COLO829 (cell line): ENCODE data around the gene GPR21.
A peak's percentile ranks its signal among the peaks of the same experiment; 100 is the strongest.

Experiments used
- DNase-seq: peaks from one replicate; pipeline ENCODE4 v3.0.0; 2012; ENCODE audit warnings: low spot score

Gene GPR21

DNA sequence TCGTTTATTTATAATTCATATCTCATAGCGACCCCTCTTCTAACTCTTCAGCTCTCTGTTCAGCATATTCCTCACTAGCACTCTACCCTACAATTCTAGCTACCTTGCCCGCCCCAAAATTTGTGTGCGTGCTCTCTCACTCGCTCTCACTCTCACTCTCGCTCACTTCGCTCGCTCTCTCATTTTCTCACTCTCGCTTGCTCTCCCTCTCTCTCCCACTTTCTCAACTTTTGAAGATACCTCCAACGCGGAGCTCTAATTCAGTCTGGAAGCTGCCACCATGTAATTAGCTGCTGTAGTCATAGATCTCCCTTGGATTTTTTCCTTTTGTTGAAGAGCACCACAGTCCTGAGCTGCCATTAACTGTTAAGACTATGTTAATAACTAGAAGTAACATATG lies 30.4 kb downstream of the GPR21 start:
- no peak for DNase-seq

DNA sequence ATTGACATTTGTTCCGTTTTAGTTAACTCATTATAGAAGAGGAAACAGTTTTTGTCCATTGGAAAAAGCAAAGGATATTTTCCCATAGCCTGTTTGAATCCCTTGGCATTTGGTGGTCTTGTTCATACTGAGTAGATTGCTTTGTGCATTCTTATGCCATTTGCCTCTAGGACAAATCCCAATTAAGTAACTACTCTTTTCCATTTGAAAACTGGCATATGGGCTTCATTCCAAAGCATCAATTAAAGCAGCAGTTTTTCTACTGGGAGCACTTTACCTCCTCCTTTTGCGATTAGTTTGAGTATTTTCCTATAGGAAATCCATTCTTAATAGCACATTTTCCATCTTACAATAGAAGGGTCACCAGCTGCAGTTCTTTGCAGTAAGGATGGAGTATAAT lies 31.2 kb downstream of the GPR21 start:
- peak; percentile 33 for DNase-seq

DNA sequence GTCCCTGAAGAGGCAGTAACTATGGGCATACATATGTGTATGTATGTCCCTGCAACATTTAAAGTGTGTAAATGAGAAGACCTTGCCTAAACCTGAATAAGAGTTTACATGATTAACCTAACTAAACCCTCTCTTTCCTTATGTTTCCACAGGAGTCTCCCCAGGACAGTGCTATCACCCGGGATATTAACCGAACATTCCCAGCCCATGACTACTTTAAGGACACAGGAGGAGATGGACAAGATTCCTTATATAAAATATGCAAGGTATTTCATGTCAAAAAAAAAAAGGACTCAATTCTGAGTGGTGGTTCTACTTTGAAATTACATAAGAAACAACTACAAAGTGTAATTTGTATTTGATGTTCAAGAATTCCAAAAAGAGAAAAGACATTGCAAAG lies 31.7 kb downstream of the GPR21 start:
- no peak for DNase-seq

GRCh38 chr9:123067136-123067535 lies 33.7 kb downstream of the GPR21 start:
- DNase-seq, result no peak

DNA sequence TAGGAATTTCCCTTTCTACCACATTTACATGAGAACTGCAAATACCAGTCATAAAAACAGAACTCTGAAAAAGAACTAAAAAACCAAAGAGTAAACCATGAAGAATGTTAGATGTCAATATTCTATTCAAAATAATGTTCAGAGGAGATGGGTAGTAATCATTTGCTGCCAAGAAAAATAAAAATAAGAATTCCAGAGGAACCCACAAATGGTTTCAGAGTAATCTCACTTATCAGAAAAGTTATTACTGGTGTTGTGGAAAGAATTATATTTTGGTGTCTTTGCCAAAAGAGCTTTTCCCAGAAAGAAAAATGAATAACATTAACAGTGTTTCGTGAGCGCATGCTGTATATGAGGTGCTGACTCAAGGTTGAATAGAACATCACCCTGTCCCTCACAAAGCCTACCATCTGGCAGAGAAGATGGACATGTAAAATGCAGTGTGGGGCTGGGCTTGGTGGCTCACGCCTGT lies 35.6 kb downstream of the GPR21 start:
- no peak for DNase-seq

GRCh38 chr9:123070198-123070597 lies 36.7 kb downstream of the GPR21 start:
- DNase-seq, result no peak

- no peak for DNase-seq
These were observed 39.0 kb downstream of the GPR21 start for GRCh38 chr9:123072407-123072995.

DNA sequence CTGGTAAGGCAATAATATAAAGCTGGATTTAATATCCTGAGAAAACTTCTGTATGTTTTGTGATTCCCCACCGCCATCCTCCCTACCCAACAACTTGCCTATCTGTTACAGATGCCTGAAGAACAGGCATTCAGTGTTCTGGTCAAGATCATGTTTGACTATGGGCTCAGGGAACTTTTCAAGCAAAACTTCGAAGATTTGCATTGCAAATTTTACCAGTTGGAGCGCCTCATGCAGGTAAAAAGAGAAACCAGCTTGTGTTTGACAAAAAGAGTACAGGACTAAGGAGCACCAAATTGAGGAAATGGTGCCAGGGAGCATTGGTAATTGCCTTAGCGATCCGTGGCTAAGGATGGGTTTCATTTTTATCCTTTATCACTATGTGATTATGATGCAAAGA lies 40.0 kb downstream of the GPR21 start:
- no peak for DNase-seq

- no peak for DNase-seq
These were observed 40.5 kb downstream of the GPR21 start for GRCh38 chr9:123073991-123074422.

DNA sequence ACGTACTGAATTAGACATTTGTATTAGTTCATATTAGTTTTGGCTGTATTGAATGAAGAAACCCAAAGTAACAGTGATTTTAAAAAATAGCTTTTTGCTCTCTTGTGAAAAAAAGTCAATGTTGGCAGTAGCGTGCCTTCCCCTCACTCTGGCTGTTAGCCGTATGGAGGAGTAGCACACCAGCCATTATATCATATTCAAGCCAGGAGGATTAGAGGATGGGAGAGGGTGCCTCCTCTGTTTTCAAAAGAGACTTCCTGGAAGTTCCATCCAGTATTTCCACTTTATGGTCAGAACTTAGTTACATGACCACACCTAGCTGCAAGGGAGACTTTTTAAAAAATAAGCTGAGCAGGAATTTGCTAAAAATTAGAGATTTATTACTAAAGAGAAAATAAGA lies 41.2 kb downstream of the GPR21 start:
- DNase-seq, result no peak

DNA sequence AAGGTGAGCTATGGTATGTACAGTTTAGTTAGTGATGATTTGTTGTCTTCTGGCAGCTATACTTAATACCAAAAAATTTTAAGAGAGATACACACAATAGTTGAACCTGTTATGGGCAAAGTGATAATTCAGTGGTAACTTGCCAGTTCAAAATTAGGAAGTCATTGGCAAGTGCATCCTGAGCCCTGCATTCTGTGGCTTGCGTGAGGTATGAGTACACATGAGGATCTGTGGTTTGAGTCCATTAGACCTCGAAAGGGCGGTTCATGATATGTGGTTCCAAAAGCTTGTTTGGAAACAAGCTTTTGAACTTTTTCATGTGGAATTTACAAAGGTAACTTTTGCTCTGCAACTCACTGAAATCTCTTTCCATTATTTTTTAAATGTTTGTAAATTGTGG lies 47.0 kb downstream of the GPR21 start:
- no peak for DNase-seq

- peak; percentile 45 for DNase-seq
These were observed 48.4 kb downstream of the GPR21 start for GRCh38 chr9:123081824-123082223.

- DNase-seq, result no peak
These were observed 50.2 kb downstream of the GPR21 start for GRCh38 chr9:123083680-123084079.

GRCh38 chr9:123084256-123084655 lies 50.8 kb downstream of the GPR21 start:
- no peak for DNase-seq
